HCEC 1CT (cell line): ENCODE results near the gene C22orf15.

Experiments
- DNase-seq: peaks from one replicate; pipeline ENCODE4 v3.0.0-alpha.2; 2017

The C22orf15 gene

DNA sequence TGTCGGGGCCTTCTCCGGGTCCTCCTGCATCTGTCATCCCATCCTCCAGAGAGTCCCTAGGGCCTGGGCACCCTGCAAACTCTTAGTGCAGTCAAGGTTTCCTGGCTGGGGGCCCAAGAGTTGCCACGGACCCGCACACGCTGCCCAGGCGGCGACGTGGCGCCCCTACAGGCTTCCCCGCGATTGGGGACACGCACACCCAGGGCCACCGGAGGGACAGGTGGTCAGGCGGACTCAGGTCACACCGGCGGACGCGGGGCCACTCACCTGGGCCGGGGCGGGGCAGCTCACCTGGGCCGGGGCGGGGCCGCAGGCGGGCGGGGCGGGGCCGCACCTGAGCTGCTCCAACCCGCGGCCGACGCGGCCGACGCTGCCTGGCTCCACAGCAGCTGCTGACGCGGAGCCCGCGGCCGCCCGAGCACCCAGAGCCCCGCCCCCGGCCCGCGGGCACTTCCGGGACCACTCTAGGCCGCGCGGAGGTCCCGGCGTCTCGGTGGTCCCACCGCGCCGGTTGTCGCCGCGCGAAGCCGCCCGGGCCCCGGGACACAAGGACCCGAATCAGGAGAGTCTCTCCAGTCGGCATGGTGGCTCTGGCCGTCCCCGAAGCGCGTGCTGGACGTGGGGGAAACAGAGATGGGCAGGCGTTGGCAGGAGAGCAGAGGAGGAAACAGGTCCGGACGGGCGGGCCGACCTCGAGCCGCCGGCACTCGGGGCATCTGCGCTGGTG is 11.9 kb upstream of the C22orf15 start, which contains the start of gene ZNF70:
Gene ZNF70, minus strand, starts transcription at position 399 of the 727 bp plus-strand sequence. CDS start 5,972 bp downstream, outside the sequence.
- peak; percentile 75 for DNase-seq

DNA sequence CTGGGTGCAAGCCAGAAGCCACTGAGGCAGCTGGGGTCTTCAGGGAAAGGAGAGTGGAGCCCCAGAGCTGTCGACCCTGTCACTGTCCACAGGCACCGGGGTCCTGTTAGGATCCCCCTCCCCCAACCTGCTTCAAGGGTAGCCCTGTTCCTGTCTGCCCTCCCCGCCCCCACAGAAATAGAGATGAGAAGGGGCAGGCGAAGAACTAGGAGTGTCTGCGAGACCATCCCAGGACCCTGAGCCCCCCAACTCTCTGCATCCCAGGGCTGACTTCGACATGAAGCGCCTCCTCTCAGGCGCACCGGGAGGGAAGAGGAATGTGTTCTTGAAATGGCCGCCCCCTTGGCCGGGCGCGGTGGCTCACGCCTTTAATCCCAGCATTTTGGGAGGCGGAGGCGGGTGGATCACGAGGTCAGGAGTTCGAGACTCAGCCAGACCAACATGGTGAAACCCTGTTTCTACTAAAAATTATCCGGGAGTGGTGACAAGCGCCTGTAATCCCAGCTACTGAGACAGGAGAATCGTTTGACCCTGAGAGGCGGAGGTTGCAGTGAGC is 11.3 kb upstream of the C22orf15 start:
- DNase-seq: no peak

DNA sequence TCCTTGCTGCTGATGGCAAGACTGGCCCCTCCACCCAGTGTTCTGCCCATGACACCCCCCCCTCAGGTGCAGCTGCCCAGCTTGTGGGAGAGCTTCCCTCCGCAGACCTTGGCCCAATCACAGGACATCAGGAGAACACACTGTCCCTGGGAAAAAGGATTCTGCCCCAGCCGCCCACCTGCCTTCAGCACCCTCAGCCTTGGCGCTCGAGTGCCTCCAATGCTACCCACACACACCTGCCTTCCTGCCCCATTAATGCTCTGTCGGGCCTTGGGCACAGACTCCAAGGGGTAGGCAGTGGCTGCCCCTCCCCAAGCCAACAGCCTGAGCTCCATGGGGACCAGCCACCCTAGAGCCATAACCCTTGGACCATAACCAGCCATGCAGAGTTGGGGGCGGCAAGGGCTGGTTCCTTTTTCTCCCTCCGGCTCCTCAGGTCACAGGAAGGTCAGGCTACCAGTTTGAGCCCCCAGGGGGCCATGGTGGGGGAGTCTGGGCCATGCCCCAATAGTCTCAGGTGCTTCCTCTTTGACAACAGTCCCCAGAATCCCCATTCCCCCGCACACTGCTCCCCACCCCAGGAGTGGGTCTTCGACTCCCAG is 10.6 kb upstream of the C22orf15 start:
- DNase-seq: no peak

GRCh38 chr22:23752750-23753149 is 10.0 kb upstream of the C22orf15 start:
- no peak for DNase-seq

DNA sequence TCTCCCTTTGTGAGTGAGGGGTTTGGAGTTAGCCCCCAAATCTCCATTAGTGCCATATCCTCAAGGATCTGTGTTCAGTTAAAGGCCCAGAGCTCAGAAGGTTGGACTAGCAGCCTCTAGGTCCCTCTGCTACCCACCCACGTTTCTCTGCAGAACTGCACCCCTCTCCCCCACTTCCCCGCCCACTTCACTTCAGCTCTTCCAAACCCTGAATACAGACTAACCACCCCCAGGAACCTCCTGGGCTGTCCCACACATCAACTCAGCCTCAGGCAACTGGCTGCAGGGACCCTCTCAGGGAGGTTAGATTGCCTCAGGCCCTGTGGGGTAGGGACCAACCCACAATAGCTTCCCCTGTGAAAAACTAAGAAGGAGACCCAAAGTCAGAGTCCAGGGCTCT is 9.4 kb upstream of the C22orf15 start:
- DNase-seq: no peak

GRCh38 chr22:23754220-23754919 is 8.4 kb upstream of the C22orf15 start, which contains the start of gene VPREB3:
VPREB3 (minus strand) TSS chr22:23754425; CDS start chr22:23754363, 62 bp downstream.
- no peak for DNase-seq

- DNase-seq: no peak
These were observed 7.7 kb upstream of the C22orf15 start for GRCh38 chr22:23754980-23755636.

DNA sequence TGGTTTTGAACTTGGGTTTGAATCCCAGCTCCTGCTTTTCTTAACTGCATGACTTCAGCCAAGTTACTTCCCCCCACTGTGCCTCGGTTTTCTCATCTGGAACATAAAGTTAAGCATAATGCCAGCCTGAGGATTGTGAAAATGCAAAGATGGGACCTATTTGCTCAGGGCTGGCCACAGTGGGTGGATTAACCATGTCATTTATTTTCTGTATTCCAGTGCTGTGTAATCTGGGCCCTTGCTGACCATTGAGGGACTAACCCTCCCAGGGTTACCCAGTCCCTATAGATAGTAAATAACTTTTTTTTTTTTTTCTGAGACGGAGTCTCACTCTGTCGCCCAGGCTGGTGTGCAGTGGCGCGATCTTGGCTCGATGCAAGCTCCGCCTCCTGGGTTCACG is 7.1 kb upstream of the C22orf15 start:
- no peak for DNase-seq

- DNase-seq: no peak
These were observed 5.9 kb upstream of the C22orf15 start for GRCh38 chr22:23756891-23757290.

DNA sequence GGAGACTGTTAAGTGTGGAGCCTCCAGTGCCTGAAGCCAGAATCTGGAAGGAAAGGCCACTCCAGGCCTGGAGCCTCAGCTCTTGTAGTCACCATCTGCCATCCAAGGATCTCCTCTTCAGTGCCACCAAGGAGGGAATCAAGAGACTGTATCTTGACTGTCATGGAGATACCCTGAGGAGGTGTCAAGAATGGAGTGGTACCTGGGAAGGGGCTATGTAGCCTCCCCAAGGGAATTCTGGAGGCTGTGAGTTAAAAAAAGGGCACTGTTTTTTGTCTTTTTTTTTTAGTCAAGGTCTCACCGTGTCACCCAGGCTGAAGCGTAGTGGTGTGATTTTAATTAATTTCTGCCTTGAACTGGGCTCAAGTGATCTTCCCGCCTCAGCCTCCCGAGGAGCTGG is 3.2 kb upstream of the C22orf15 start:
- no peak for DNase-seq

DNA sequence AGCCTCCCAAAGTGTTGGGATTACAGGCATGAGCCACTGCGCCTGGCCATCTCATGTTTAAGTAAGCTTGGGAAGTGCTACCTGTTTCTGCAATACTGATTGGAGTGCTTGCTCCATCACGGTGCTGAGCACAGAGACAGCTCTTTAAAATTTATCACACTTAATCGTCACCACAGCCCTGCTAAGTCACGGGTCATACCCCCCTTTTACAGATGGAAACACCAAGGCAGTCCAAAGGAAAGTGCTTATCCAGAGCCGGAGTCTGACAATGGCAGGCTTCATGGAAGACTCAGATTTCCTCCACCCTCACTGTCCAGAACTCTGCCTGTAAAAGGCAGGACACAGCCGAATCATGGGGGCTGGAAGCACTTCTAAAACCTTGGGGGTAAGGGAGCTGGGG is 2.7 kb upstream of the C22orf15 start:
- DNase-seq: no peak

- DNase-seq: no peak
These were observed 772 bp downstream of the C22orf15 start for GRCh38 chr22:23763579-23763945.

DNA sequence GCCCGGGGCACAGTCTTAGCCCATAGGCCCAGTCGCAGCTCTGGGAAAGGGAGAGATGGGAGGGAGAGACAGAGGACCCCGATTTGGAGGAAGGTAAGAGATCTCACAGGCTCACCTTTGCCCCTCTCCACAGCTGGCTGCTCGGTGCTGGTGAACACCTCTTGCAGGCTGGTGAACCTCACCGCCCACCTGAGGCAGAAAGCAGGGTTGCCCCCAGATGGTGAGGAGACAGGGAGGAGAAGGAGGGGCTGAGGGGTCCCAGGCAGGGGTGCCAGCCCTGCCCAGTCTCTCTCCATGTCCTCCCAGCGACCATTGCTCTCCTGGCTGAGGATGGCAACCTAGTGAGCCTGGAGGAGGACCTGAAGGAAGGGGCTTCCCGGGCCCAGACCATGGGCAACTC is 1.2 kb downstream of the C22orf15 start:
- DNase-seq: no peak

DNA sequence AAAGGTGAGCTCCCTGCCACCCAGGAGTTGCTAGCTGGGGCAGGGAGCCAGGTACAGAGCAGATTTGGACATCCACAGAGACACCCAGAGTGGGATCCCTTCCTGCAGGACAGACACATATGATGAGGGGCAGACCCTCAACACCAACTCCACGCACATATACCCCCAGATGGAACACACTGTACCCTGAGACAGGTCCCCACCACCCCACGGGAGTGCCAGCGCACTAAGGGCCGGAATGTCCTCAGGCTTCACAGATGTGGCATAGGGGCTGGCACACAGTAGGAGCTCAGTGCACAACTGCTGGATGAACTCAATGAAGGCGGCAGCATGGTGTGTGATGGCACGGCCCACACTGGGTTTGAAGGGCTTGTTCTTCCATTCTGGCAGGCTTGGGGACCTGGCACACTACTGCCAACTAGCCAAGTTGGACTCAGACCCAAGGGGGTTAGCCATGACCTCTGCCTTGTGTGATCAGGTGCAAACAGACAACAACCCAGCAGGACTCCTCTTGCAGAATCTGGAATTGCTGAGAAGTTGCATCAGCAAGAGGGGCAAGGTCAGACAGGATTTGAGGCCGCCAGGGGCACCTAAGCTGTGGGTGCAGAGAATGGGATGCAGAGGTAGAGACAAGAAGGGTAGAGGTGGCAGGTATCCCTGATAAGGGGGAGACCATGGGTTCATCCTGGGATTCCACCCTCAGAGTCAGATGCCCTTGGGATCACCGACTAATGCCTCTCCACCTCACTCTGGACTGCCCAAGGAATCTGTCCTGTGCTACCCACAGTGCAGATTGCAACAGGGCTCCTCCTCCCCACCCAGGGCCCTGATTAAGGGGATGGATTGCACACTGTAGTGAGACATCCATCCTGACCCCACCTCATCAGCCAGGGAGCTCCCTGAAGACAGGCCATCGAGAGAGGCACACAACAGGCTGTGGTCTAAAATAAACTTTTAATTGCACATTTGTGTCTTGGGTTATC is 2.4 kb downstream of the C22orf15 start:
- DNase-seq: no peak

- DNase-seq: no peak
These were observed 4.5 kb downstream of the C22orf15 start for GRCh38 chr22:23767303-23767672.

DNA sequence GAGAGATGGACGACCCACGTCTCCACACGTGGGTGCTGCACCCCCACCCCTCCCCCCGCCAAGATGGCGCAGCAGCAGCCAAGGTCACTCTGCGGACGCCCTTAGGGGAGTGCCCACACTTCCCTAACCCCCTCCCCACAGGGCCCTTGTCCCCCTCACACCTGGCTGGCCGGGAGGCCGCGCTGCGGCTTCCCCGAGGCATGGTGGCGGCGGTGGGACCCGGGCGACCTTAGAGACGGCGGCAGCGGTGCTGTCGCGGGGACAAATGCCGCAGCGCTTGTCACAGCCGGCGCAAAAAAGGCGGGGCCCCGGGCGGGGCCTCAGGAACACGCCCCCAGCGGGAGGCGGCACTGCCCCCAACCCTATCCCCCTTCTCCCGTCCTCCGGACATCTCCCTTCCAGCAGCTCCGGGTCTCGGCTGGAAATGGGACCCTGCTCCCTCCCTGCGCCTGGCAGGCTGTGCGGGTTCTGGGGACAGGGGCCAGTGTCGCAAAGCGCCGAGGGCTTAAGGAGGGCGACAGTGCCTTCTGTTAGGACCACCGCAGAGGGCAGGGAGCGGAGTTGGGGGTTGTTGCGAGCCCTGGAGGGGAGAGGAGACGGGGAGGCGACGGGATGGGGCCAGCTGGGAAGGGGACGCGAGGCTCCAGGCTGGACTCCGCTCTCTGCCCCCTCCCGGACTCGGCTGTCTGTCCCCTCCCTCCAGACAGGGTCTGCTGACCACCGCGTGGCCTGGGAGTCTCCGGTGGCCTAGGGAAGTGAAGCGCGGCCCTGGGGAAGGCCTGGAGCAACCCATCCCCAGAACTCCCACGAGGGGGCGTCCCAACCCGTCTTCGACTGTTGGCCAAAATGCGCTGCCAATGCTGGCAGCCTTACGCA is 5.1 kb downstream of the C22orf15 start, which contains the start of gene CHCHD10:
Gene CHCHD10, minus strand, starts transcription at position 300 of the 876 bp plus-strand sequence. Its CDS starts 98 bp downstream, at position 202.
- peak; percentile 67 for DNase-seq

GRCh38 chr22:23769321-23769965 is 6.7 kb downstream of the C22orf15 start:
- DNase-seq: no peak

GRCh38 chr22:23772315-23772648 is 9.5 kb downstream of the C22orf15 start:
- no peak for DNase-seq

DNA sequence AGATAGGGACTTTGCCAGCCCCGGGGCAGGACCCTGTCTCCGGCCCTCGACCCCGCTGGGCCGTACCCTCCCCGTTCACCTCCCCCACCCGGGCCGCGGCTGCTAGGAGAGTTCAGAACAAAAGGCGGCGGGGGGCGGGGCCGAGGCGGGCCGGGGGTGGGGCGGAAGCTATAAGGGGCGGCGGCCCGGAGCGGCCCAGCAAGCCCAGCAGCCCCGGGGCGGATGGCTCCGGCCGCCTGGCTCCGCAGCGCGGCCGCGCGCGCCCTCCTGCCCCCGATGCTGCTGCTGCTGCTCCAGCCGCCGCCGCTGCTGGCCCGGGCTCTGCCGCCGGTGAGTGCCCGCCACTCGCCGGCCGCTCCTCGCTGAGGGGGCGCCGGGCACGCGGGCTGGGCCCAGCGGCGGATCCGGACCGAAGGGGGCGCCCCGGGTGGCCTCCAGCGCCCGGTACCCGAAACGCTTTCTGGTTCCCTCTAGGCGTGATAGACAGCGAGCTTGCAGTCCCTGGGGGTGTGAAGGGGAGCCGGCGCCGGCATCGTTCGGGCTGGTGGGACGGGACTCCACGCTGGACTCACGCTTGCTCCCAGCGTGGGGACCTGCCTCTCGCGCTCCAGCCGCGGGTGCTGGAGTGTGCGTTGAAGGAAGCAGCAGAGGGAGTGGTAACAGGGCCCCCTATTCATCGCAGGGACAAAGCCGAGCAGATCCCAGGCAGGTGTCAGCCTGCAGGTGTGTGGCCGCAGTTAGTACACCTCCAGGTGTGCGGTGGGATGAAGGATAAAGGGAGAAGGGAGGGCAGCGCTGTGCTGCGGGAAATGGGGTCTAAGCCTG is 10.1 kb downstream of the C22orf15 start, which contains the start of gene MMP11:
Gene MMP11, plus strand, starts transcription at position 201 of the 825 bp plus-strand sequence. Its CDS starts 22 bp downstream, at position 223.
- peak; percentile 34 for DNase-seq
